AG04449 (cell line): ENCODE results near the gene GRID1.

Experiments used
- CTCF ChIA-PET: fragments of 350-600 bp; formaldehyde crosslinking; extraction: SDS; loops from one replicate; lab custom pipeline; 2021; ENCODE audit warnings: antibody characterized with exemption; lab: Yijun Ruan, JAX
- POLR2A ChIA-PET: fragments of 400-600, 350-600 bp; formaldehyde crosslinking; extraction: SDS; loops from one replicate; lab custom pipeline; 2020; ENCODE audit warnings: antibody characterized with exemption, inconsistent platforms; lab: Yijun Ruan, JAX
- DNase-seq: peaks from one replicate; pipeline ENCODE4 v3.0.0-alpha.2; 2010; ENCODE audit warnings: low read depth, low spot score
- H3K4me3 ChIP-seq: 2 replicates; pipeline ENCODE4 v1.5.1; 2011; ENCODE audit warnings: low read depth, mild to moderate bottlenecking, control low read depth, low read length
- CTCF ChIP-seq: IDR thresholded peaks from one replicate; pipeline ENCODE4 v1.5.1; 2011; ENCODE audit warnings: mild to moderate bottlenecking, moderate library complexity, low read length, control low read depth, inconsistent platforms; ENCODE audit not compliant: insufficient read depth; ENCODE audit errors: missing control alignments

GRID1 gene

GRCh38 chr10:85604136-85604725 is 762.4 kb downstream of the GRID1 start:
- POLR2A ChIA-PET, result no interaction called here
- TF ChIP-seq CTCF, result no peak
- CTCF ChIA-PET, result no interaction called here
- DNase-seq, result no peak
- no peak overlapping the region for H3K4me3 ChIP-seq

- ChIA-PET CTCF (no interaction called here), POLR2A (no interaction called here)
- TF ChIP-seq CTCF, result no peak
- no peak for DNase-seq
- H3K4me3 ChIP-seq, result no peak overlapping the region
Measured at GRCh38 chr10:85603151-85603940, 763.2 kb downstream of the GRID1 start.

- ChIA-PET POLR2A (no interaction called here), CTCF (no interaction called here)
Measured at GRCh38 chr10:85602713-85603112, 763.9 kb downstream of the GRID1 start.

GRCh38 chr10:85602306-85602705 is 764.3 kb downstream of the GRID1 start:
- ChIA-PET CTCF (no interaction called here), POLR2A (no interaction called here)
- TF ChIP-seq CTCF, result no peak
- no peak overlapping the region for H3K4me3 ChIP-seq
- no peak for DNase-seq

More at GRCh38 chr10:85602713-85603112, 763.9 kb downstream of the GRID1 start:
- no peak for TF ChIP-seq CTCF
- DNase-seq, result no peak
- H3K4me3 ChIP-seq, result no peak overlapping the region

- ChIA-PET POLR2A (no interaction called here), CTCF (no interaction called here)
- no peak for TF ChIP-seq CTCF
- H3K4me3 ChIP-seq, result no peak overlapping the region
- no peak for DNase-seq
Measured at GRCh38 chr10:85601526-85601925, 765.1 kb downstream of the GRID1 start.

GRCh38 chr10:85600744-85601081 is 765.9 kb downstream of the GRID1 start:
- ChIA-PET POLR2A (no interaction called here), CTCF (no interaction called here)

More at GRCh38 chr10:85600744-85601081, 765.9 kb downstream of the GRID1 start:
- no peak overlapping the region for H3K4me3 ChIP-seq
- no peak for TF ChIP-seq CTCF
- no peak for DNase-seq
